Breast epithelium (tissue), 4 donors: Measurements from ENCODE around the gene BRIP1. TPM values are rescaled to one million over a fixed set of nuclear protein-coding genes. Genes with fewer than 3 reads are reported as not detected.
"Not testable (repeated sequence)": the region's sequence is repeated elsewhere in the genome, so short reads cannot be mapped to it uniquely, and the experiment has no call there.

Experiments used
- DNase-seq, 2 donors: peaks; one replicate each; pipeline ENCODE4 v3.0.0-alpha.2; 2019; ENCODE audit warnings: low spot score in 2 of 2
- H3K27ac ChIP-seq, 2 donors: fragments of 200-600 bp; sonication (generic) in 1 of 2; one replicate each; pipeline ENCODE4 v1.5.1; 2016 to 2019; ENCODE audit warnings: mild to moderate bottlenecking in 1 of 2
- H3K27me3 ChIP-seq, 2 donors: fragments of 200-600 bp; sonication (generic) in 1 of 2; one replicate each; pipeline versions ENCODE4 v1.5.1 to v1.6.0; 2017 to 2019; ENCODE audit warnings: control low read depth in 1 of 2, mild to moderate bottlenecking in 1 of 2
- H3K36me3 ChIP-seq: fragments of 200-600 bp; one replicate; pipeline ENCODE4 v1.5.1; 2019
- H3K4me1 ChIP-seq, 2 donors: fragments of 200-600 bp; sonication (generic); one replicate each; pipeline ENCODE4 v1.5.1; 2016 to 2019; ENCODE audit warnings: control low read depth in 1 of 2
- H3K4me3 ChIP-seq, 3 donors: fragments of 200-600 bp; sonication (generic); 1 replicate in 2 of 3; 2 replicates in 1 of 3; pipeline ENCODE4 v1.5.1; 2016 to 2019; ENCODE audit warnings: mild to moderate bottlenecking in 3 of 3, moderate library complexity in 2 of 3
- H3K9me3 ChIP-seq, 2 donors: fragments of 200-600 bp; sonication (generic) in 1 of 2; one replicate each; pipeline ENCODE4 v1.5.1; 2016 to 2019; ENCODE audit warnings: control low read depth in 1 of 2
- CTCF ChIP-seq, 3 donors: fragments of 450-650 bp; IDR thresholded peaks; one replicate each; pipeline ENCODE4 v1.5.1; 2016 to 2017; ENCODE audit warnings: antibody characterized with exemption in 3 of 3, mild to moderate bottlenecking in 3 of 3, moderate library complexity in 3 of 3
- POLR2A ChIP-seq: fragments of 450-650 bp; IDR thresholded peaks from one replicate; pipeline ENCODE4 v1.6.1; 2016; ENCODE audit warnings: antibody characterized with exemption, mild to moderate bottlenecking, moderate library complexity
- POLR2AphosphoS5 ChIP-seq, 3 donors: sonication (generic); formaldehyde crosslinking; IDR thresholded peaks; one replicate each; pipeline ENCODE4 v1.6.1; 2017; ENCODE audit warnings: antibody characterized with exemption in 3 of 3
- intact Hi-C: fragments of 100-400 bp; cut with DNase I; formaldehyde crosslinking; loops from one replicate; pipeline ENCODE4 v1.15.1; 2023; ENCODE audit warnings: low total_unique reads
- total RNA-seq, 3 donors: library from RNA; depleted of rRNA; stranded (reverse); fragments of >200 nt; gene quantifications; one replicate each; pipeline ENCODE4 v1.1.0, GENCODE V29; 2016

Gene BRIP1
- total RNA-seq, 3 donors from 2014 or later: 0.33 to 1.0 (median 0.48) TPM

GRCh38 chr17:61672140-61672539 lies 191.2 kb downstream of the BRIP1 start:
- no peaks in the 10 kb centered on the region for H3K4me1 ChIP-seq
- no peaks in the 10 kb centered on the region for H3K36me3 ChIP-seq
- H3K27me3 ChIP-seq: no peaks in the 10 kb centered on the region
- H3K4me3 ChIP-seq: no peak overlapping the region
- no peak overlapping the region for H3K27ac ChIP-seq
- intact Hi-C loops: no loop called here
- no peak for TF ChIP-seq POLR2AphosphoS5 (IDR thresholded peaks at IDR 0.05)
- TF ChIP-seq CTCF (IDR thresholded peaks at IDR 0.05): no peak
- no peak for TF ChIP-seq POLR2A
- DNase-seq: no peak
- no peaks in the 10 kb centered on the region for H3K9me3 ChIP-seq

GRCh38 chr17:61670691-61671090 lies 192.6 kb downstream of the BRIP1 start:
- TF ChIP-seq POLR2A (no peak), CTCF (IDR thresholded peaks at IDR 0.05) (no peak), POLR2AphosphoS5 (IDR thresholded peaks at IDR 0.05) (no peak)
- Histone ChIP-seq H3K27ac (no peak overlapping the region), H3K27me3 (no peaks in the 10 kb centered on the region), H3K36me3 (no peaks in the 10 kb centered on the region), H3K9me3 (no peaks in the 10 kb centered on the region), H3K4me3 (no peak overlapping the region), H3K4me1 (no peaks in the 10 kb centered on the region)
- DNase-seq: no peak
- intact Hi-C loops: no loop called here

- no peak overlapping the region for H3K4me3 ChIP-seq
Observed at GRCh38 chr17:61669522-61669921, 193.8 kb downstream of the BRIP1 start.

GRCh38 chr17:61668486-61668885 lies 194.8 kb downstream of the BRIP1 start:
- Histone ChIP-seq H3K27ac (no peak overlapping the region), H3K27me3 (no peaks in the 10 kb centered on the region), H3K36me3 (no peaks in the 10 kb centered on the region), H3K4me3 (no peak overlapping the region), H3K4me1 (no peaks in the 10 kb centered on the region), H3K9me3 (no peaks in the 10 kb centered on the region)
- intact Hi-C loops: no loop called here
- TF ChIP-seq POLR2AphosphoS5 (IDR thresholded peaks at IDR 0.05) (no peak), POLR2A (no peak), CTCF (IDR thresholded peaks at IDR 0.05) (no peak)
- DNase-seq: no peak

More at GRCh38 chr17:61669522-61669921, 193.8 kb downstream of the BRIP1 start:
- no peaks in the 10 kb centered on the region for H3K27me3 ChIP-seq
- TF ChIP-seq CTCF (IDR thresholded peaks at IDR 0.05) (no peak), POLR2AphosphoS5 (IDR thresholded peaks at IDR 0.05) (no peak), POLR2A (no peak)
- H3K4me1 ChIP-seq: no peaks in the 10 kb centered on the region
- DNase-seq: no peak
- no peaks in the 10 kb centered on the region for H3K9me3 ChIP-seq
- intact Hi-C loops: no loop called here
- H3K27ac ChIP-seq: no peak overlapping the region
- H3K36me3 ChIP-seq: no peaks in the 10 kb centered on the region

GRCh38 chr17:61666406-61667088 lies 196.8 kb downstream of the BRIP1 start:
- intact Hi-C loops: not testable (repeated sequence)

More at GRCh38 chr17:61666406-61667088, 196.8 kb downstream of the BRIP1 start:
- not testable (repeated sequence) for H3K4me3 ChIP-seq, H3K36me3 ChIP-seq, H3K9me3 ChIP-seq, H3K27me3 ChIP-seq, DNase-seq, H3K27ac ChIP-seq, H3K4me1 ChIP-seq
